GM10248 (cell line): ENCODE data around the gene ERGIC1.
A peak's percentile ranks its signal among the peaks of the same experiment; 100 is the strongest.

Experiments
- CTCF ChIA-PET: fragments of 300-600 bp; sonication (Branson Sonifier 250); formaldehyde crosslinking; extraction: SDS; loops from one replicate; lab custom pipeline; 2021; ENCODE audit warnings: antibody characterized with exemption; lab: Yijun Ruan, JAX
- POLR2A ChIA-PET: fragments of 350-650 bp; sonication (Branson Sonifier 250); formaldehyde crosslinking; extraction: SDS; loops from one replicate; lab custom pipeline; 2020; ENCODE audit warnings: antibody characterized with exemption; lab: Yijun Ruan, JAX
- DNase-seq: peaks from one replicate; pipeline ENCODE4 v3.0.0; 2012; ENCODE audit errors: extremely low spot score
- TF ChIP-seq, protein P1 (sequence below): IDR thresholded peaks from 2 replicates; pipeline ENCODE4 v1.5.1; 2012; ENCODE audit warnings: mild to moderate bottlenecking, low read depth; ENCODE audit errors: extremely low read depth, missing control alignments, control extremely low read depth

The ERGIC1 gene

DNA sequence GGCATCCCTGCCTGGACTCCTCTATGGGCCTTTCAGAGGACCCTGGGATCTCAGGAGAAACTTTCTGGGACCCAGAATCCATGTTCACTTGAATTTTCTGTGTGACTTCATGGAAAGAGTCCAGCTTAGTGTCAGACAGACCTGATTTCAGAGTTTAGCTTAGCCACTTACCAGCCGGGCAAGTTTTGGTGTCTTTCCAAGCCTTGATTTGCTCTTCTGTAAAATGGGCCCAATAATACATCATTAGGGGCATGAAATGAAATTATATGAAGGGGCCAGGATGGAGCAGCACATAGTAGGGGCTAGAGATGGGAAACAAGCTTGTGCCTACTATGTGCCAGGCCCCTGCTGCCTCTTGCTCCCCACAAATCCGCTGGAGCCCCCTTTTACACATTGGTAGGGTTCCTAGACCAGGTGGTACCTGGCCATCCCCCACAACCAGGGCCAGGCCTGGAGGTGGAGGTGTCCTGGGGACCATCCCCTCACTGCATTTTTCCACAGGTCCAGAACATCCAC is 92.0 kb downstream of the ERGIC1 start:
- ChIA-PET POLR2A (no interaction called here), CTCF (interaction anchor here (1.4 to 5.1 kb wide), 5 partner anchors 33 to 213 kb away, joined by 4 to 54 read pairs (median 5); partner anchors contain the start of genes DUSP1 and RPL26L1)
- DNase-seq = no peak
- TF ChIP-seq, protein P1, sequence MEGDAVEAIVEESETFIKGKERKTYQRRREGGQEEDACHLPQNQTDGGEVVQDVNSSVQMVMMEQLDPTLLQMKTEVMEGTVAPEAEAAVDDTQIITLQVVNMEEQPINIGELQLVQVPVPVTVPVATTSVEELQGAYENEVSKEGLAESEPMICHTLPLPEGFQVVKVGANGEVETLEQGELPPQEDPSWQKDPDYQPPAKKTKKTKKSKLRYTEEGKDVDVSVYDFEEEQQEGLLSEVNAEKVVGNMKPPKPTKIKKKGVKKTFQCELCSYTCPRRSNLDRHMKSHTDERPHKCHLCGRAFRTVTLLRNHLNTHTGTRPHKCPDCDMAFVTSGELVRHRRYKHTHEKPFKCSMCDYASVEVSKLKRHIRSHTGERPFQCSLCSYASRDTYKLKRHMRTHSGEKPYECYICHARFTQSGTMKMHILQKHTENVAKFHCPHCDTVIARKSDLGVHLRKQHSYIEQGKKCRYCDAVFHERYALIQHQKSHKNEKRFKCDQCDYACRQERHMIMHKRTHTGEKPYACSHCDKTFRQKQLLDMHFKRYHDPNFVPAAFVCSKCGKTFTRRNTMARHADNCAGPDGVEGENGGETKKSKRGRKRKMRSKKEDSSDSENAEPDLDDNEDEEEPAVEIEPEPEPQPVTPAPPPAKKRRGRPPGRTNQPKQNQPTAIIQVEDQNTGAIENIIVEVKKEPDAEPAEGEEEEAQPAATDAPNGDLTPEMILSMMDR = no peak

DNA sequence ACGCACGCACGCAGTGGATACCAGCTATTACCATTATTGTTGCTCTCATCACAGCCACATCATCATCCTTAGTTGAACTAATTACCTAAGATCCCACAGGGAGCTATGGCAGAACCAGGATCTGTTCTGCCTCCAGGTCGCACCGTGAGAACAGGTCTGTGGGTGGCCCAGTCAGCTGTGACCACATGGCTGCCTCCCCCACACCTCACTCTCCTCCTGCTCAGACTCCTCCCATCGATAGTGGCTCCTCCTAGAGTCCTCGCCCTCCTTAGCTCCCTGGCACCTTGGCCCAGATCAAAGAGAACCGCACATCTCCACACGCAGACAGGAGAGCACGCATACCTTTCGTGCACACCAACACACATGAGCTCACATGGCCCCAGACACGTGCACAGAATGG is 92.7 kb downstream of the ERGIC1 start:
- ChIA-PET CTCF (interaction anchor here (1.1 to 5.1 kb wide), 6 partner anchors 11 to 213 kb away, joined by 4 to 54 read pairs (median 4); partner anchors contain the start of gene RPL26L1), POLR2A (no interaction called here)
- TF ChIP-seq, protein P1 = no peak
- DNase-seq = no peak

DNA sequence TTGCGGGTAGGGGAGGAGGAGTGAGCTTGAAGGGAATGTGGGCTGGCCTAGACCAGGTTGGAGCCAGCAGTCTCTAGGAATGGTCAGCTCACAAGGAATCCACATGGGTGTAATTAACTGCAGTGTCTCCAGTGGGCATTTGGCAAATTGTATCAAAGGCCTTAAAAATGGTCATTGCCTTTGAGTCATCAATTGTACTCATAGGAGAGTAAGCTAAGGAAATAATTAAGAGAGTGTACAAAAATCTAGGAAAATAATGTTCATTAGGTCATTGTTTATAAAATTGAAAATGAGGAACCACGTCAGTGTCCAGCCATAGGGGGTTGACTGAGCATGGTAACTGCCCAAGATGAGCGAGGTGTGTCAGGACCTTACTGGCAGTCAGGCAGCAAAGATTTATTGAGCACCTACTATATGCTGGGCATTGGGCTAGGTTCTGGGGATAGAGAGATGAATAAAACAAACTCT is 95.4 kb downstream of the ERGIC1 start:
- no peak for DNase-seq
- ChIA-PET POLR2A (no interaction called here), CTCF (interaction anchor here (0.8 to 5.1 kb wide), 8 partner anchors 8 to 402 kb away, joined by 3 to 54 read pairs (median 6); partner anchors contain the start of gene DUSP1)
- TF ChIP-seq, protein P1 = no peak

DNA sequence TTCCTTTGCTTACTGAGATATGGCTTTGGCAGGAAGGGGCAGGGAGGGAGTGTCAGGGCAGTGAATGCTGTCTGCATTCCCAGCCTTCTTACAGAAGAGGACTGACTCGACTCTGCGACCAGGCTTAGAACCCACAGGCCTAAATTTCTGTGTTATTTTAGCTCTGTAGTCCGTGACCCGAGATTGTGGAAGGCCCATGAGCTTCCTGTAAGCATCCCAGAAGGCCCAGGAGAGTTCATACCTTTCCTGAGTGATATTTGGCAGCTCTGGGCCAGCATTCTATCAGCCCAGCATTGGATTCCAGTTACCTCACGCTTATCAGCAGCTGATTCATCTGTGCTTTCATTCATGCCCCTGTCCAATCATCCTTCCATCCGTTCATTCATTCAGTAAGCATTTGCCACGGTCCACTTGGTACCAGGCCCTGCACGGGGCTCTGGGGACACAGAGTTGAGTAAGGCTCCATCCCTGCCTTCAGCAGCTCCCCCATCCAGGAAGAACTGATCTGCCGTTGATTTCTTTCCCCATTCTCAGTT is 97.0 kb downstream of the ERGIC1 start:
- TF ChIP-seq, protein P1 = no peak
- POLR2A ChIA-PET = no interaction called here
- DNase-seq = no peak
- CTCF ChIA-PET = interaction anchor here (0.6 to 13.1 kb wide), 22 partner anchors 10 to 469 kb away, joined by 3 to 282 read pairs (median 7); partner anchors contain the start of gene RPL26L1

DNA sequence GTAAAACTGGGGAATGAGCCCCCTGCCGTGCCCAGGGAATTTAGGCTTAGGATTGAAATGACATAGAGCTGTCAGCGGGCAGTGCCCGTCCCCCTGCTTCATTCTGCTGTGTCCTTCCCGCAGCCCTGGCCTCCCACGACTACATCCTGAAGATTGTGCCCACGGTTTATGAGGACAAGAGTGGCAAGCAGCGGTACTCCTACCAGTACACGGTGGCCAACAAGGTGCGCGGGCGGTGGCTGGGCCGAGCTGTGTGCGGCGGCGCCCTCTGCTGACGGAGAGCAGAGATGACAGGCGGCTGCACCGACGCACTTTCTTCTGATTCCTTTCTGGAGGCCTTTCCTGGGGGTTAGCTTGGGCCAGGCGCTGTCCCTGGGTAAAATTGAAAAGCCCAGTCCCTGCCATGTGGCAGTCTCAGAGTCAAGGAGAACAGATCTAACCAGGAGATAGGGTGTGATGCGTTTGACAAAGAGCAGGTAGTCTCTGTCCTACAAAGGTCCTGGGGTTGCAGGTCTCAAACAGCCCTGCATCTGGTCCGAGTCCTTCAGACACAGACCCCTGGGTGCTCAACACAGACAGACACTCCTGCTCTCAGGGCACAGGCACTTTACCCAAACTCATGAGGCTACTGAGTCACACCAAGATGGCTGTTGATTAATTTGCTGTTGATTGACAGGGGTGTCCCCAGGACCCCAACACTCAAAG is 98.4 kb downstream of the ERGIC1 start:
- ChIA-PET CTCF (interaction anchor here (0.8 to 13.1 kb wide), 45 partner anchors 8 to 363 kb away, joined by 3 to 282 read pairs (median 6); partner anchors contain the start of genes ATP6V0E1, DUSP1 and RPL26L1), POLR2A (no interaction called here)
- DNase-seq = peak; percentile 86
- TF ChIP-seq, protein P1 = peak; percentile 96

DNA sequence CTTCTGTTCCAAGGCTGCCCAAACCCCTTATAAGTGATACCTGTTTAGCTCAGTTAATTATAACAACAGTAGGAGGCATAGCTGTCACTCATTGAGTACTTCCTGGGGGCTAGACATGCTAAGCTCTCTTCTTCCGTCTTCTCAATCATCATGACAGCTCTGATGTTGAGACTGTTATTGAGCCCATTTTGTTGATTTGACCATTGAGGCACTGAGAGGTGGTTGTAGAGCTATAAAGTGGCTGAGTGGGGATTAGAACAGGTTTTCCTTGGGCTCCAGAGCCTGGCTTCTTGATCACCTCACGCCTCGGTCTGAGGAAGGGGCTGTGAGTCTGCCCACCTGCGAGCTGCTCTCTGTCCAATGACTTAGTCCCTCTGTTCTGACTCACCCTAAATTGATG is 99.2 kb downstream of the ERGIC1 start:
- ChIA-PET POLR2A (no interaction called here), CTCF (interaction anchor here (0.6 to 13.1 kb wide), 34 partner anchors 8 to 398 kb away, joined by 3 to 282 read pairs (median 8); partner anchors contain the start of genes ATP6V0E1, DUSP1 and RPL26L1)
- TF ChIP-seq, protein P1 = no peak
- DNase-seq = no peak
